ENCODE data around the gene CASZ1. TPM values are rescaled to one million over a fixed set of nuclear protein-coding genes. Genes with fewer than 3 reads are reported as not detected.
A peak's percentile ranks its signal among the peaks of the same experiment; 100 is the strongest.

Gene CASZ1
- total RNA-seq, 1 experiment from 2014 or later: 27.8 TPM

GRCh38 chr1:10701145-10701544 is 95.3 kb downstream of the CASZ1 start:
- Histone ChIP-seq H3K27ac (ENCODE audit: low read length) (no peak overlapping the region), H3K36me3 (ENCODE audit: control insufficient read depth, insufficient read depth, low read length) (no peaks in the 10 kb centered on the region), H3K27me3 (ENCODE audit: control insufficient read depth, insufficient read depth, low read length) (no peaks in the 10 kb centered on the region), H3K4me3 (ENCODE audit: low read depth in 2 of 2, low read length in 2 of 2) (no peak overlapping the region), H3K9me3 (ENCODE audit: control insufficient read depth, insufficient read depth, low read depth, low read length) (no peaks in the 10 kb centered on the region), H3K4me1 (ENCODE audit: control insufficient read depth, insufficient read depth, low read length) (peaks cover 7% of the 10 kb centered on the region)
- CTCF ChIA-PET: interaction anchor here (0.6 kb wide), 1 partner anchor 9 kb away, joined by 3 read pairs; no protein-coding TSS in a partner anchor
- in situ Hi-C loops (cut with HindIII; ENCODE audit: low pct_unique_long_range_greater_than_20kb, low sequenced_read_pairs) (no loop called here), intact Hi-C loops (cut with micrococcal nuclease; ENCODE audit: unreplicated experiment) (no loop called here)
- no TSS peak for BruUV-seq (replicated peaks)
- POLR2A ChIA-PET: no interaction called here
- no peak for DNase-seq (ENCODE audit: low read depth, low spot score)
- no peak for ATAC-seq
- TF ChIP-seq SIN3A (IDR thresholded peaks at IDR 0.05; ENCODE audit: borderline replicate concordance, insufficient read depth, low read depth, low read length) (no peak), REST (IDR thresholded peaks at IDR 0.05; ENCODE audit: insufficient read depth in 1 of 2, low read depth in 2 of 2, low read length in 1 of 2) (no peak), POLR2AphosphoS5 (IDR thresholded peaks at IDR 0.05; ENCODE audit: low read depth, low read length) (no peak), CTCF (IDR thresholded peaks at IDR 0.05) (no peak), TCF7L2 (IDR thresholded peaks at IDR 0.05; ENCODE audit: low read depth, low read length) (no peak)

GRCh38 chr1:10699470-10699835 is 97.0 kb downstream of the CASZ1 start:
- Histone ChIP-seq H3K27me3 (ENCODE audit: control insufficient read depth, insufficient read depth, low read length) (no peaks in the 10 kb centered on the region), H3K36me3 (ENCODE audit: control insufficient read depth, insufficient read depth, low read length) (no peaks in the 10 kb centered on the region), H3K4me3 (ENCODE audit: low read depth in 2 of 2, low read length in 2 of 2) (no peak overlapping the region), H3K4me1 (ENCODE audit: control insufficient read depth, insufficient read depth, low read length) (peaks cover 11% of the 10 kb centered on the region), H3K9me3 (ENCODE audit: control insufficient read depth, insufficient read depth, low read depth, low read length) (no peaks in the 10 kb centered on the region), H3K27ac (ENCODE audit: low read length) (peak overlapping the region; percentile 57; the same call in 1 of the 2 replicates)
- TF ChIP-seq TCF7L2 (IDR thresholded peaks at IDR 0.05; ENCODE audit: low read depth, low read length) (no peak), REST (IDR thresholded peaks at IDR 0.05; ENCODE audit: insufficient read depth in 1 of 2, low read depth in 2 of 2, low read length in 1 of 2) (no peak), CTCF (IDR thresholded peaks at IDR 0.05) (no peak), SIN3A (IDR thresholded peaks at IDR 0.05; ENCODE audit: borderline replicate concordance, insufficient read depth, low read depth, low read length) (no peak), POLR2AphosphoS5 (IDR thresholded peaks at IDR 0.05; ENCODE audit: low read depth, low read length) (no peak)
- CTCF ChIA-PET: no interaction called here
- DNase-seq (ENCODE audit: low read depth, low spot score) (no peak), ATAC-seq (no peak)
- intact Hi-C loops (cut with micrococcal nuclease; ENCODE audit: unreplicated experiment) (no loop called here), in situ Hi-C loops (cut with HindIII; ENCODE audit: low pct_unique_long_range_greater_than_20kb, low sequenced_read_pairs) (no loop called here)
- POLR2A ChIA-PET: no interaction called here
- no TSS peak for BruUV-seq (replicated peaks)

Data from Panc1 (cell line).